ENCODE results near the gene IL10RA.

DNA sequence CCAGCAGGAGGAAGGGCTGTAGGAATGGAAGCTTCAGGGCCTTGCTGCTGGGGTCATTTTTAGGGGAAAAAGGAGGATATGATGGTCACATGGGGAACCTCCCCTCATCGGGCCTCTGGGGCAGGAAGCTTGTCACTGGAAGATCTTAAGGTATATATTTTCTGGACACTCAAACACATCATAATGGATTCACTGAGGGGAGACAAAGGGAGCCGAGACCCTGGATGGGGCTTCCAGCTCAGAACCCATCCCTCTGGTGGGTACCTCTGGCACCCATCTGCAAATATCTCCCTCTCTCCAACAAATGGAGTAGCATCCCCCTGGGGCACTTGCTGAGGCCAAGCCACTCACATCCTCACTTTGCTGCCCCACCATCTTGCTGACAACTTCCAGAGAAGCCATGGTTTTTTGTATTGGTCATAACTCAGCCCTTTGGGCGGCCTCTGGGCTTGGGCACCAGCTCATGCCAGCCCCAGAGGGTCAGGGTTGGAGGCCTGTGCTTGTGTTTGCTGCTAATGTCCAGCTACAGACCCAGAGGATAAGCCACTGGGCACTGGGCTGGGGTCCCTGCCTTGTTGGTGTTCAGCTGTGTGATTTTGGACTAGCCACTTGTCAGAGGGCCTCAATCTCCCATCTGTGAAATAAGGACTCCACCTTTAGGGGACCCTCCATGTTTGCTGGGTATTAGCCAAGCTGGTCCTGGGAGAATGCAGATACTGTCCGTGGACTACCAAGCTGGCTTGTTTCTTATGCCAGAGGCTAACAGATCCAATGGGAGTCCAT, 14.1 kb downstream of the IL10RA start:
- TF ChIP-seq, protein P1, sequence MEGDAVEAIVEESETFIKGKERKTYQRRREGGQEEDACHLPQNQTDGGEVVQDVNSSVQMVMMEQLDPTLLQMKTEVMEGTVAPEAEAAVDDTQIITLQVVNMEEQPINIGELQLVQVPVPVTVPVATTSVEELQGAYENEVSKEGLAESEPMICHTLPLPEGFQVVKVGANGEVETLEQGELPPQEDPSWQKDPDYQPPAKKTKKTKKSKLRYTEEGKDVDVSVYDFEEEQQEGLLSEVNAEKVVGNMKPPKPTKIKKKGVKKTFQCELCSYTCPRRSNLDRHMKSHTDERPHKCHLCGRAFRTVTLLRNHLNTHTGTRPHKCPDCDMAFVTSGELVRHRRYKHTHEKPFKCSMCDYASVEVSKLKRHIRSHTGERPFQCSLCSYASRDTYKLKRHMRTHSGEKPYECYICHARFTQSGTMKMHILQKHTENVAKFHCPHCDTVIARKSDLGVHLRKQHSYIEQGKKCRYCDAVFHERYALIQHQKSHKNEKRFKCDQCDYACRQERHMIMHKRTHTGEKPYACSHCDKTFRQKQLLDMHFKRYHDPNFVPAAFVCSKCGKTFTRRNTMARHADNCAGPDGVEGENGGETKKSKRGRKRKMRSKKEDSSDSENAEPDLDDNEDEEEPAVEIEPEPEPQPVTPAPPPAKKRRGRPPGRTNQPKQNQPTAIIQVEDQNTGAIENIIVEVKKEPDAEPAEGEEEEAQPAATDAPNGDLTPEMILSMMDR (conservative IDR thresholded peaks at IDR 0.05; ENCODE audit: low read depth in 2 of 2), result no peak
- TF ChIP-seq EZH2 (IDR thresholded peaks at IDR 0.05; ENCODE audit: low read depth, unreplicated experiment), result no peak
